GM12801 (cell line): Measurements from ENCODE around the gene VASN.

Experiments
- TF ChIP-seq, protein P1 (sequence below): IDR thresholded peaks from one replicate; pipeline ENCODE4 v1.5.1; 2011; ENCODE audit warnings: control low read depth; ENCODE audit not compliant: insufficient read length; ENCODE audit errors: extremely low read depth

The VASN gene

GRCh38 chr16:4389051-4389955 is 17.7 kb downstream of the VASN start:
- TF ChIP-seq, protein P1, sequence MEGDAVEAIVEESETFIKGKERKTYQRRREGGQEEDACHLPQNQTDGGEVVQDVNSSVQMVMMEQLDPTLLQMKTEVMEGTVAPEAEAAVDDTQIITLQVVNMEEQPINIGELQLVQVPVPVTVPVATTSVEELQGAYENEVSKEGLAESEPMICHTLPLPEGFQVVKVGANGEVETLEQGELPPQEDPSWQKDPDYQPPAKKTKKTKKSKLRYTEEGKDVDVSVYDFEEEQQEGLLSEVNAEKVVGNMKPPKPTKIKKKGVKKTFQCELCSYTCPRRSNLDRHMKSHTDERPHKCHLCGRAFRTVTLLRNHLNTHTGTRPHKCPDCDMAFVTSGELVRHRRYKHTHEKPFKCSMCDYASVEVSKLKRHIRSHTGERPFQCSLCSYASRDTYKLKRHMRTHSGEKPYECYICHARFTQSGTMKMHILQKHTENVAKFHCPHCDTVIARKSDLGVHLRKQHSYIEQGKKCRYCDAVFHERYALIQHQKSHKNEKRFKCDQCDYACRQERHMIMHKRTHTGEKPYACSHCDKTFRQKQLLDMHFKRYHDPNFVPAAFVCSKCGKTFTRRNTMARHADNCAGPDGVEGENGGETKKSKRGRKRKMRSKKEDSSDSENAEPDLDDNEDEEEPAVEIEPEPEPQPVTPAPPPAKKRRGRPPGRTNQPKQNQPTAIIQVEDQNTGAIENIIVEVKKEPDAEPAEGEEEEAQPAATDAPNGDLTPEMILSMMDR = no peak

GRCh38 chr16:4390266-4391260 is 18.9 kb downstream of the VASN start:
- TF ChIP-seq, protein P1 = no peak

- TF ChIP-seq, protein P1 = no peak
These were observed 20.2 kb downstream of the VASN start for GRCh38 chr16:4391631-4392381.

DNA sequence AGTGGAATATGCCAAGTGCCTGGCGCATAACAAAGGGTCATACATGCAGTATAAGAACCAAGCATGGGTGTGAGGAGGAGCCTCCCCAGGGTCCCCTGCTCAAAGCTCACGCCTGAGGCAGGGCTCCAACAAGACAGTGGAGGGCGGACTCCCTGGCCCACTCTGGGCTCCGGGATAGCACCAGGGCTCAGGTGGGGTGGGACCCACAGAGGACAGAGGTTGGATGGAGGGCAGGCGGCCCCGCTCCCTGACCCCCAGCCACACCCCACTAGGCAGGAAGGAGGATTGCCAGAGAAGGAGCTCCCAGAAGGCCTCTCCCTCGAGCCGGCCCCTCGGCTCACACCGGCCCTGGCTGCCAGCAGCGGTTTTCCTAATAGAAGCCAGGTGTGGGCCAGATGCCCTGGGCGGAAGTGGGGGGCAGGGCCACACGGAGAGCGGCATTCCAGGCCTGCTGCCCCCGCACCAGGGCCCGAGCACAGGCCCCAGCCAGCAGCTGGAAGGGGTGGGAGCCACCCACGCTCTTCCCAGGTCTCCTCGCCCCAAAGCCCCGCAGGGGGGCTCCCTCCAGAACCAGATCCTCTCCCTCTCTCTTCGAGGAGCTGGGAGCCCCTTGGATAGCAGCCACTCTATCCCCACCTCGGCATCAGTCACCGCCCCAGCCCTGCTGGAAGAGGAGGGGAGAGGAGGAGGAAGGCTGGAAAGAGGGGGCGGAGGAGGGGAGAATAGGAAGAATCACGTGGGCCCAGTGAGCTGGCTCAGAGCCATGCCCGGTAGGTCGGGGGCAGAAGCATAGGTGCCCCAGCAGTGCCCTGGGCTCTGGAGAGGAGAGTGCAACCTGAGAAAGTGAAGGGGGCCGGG is 21.0 kb downstream of the VASN start:
- TF ChIP-seq, protein P1 = no peak

GRCh38 chr16:4393240-4393600 is 21.6 kb downstream of the VASN start:
- TF ChIP-seq, protein P1 = no peak

DNA sequence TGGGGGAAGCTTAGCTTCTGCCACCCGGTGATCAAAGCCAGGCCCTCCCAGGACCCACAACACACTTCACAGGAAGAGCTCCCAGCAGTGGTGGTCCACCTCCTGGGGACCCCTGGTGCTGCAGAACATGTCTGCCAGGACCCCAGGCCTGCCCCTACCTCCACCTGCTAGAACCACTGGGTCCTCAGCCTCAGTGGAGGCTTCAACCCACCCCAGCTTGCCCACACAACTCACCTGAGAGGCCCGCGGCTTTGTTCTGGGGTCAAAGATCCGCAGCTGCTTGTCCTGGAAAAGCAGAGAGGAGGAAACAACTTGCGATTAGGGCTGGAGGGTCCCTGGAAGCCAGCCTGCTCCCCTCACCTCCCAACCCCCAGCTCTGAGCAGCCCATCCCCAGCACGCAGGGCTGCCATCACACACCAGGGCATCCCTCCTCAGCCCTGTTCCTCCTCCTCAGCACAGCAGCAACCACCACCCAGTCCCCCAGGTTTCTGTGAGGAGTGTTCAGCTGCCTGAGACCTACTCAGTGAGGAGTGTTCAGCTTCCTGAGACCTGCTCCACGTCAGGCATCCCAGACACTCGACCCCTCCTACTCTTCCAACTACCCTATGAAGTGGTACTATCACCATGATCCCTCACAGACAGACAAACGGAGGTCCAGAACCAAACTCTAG is 23.5 kb downstream of the VASN start:
- TF ChIP-seq, protein P1 = no peak
